B cell (primary cell): ENCODE data around the gene GPX3.

ENCODE experiments used
- EZH2 ChIP-seq: IDR thresholded peaks from 2 replicates; pipeline ENCODE4 v1.6.1; 2012; ENCODE audit warnings: borderline replicate concordance, low read depth, mild to moderate bottlenecking, moderate library complexity, low read length; ENCODE audit not compliant: insufficient read depth, poor library complexity, severe bottlenecking
- TF ChIP-seq, protein P1 (sequence below): fragments of 200-600 bp; IDR thresholded peaks from one replicate; pipeline ENCODE4 v1.8.0; 2022; ENCODE audit warnings: antibody characterized with exemption, mild to moderate bottlenecking

DNA sequence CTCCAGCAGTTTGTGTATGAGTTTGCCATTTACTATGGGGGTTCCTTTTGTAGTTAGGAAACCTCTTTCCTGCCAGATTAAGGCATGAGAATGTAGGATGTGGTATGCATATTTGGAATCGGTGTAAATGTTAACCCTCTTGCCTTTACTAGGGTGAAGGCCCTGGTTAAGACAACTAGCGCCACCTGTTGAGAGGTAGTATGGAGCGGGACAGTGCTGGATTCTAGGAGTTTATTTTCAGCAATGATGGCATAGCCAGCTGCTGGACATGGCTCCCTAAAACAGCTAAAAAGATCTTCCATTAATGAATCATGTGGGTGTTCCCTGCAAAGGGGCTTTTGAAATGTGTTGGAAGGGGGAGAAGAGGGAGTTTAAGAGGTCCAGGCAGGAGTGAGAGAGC lies 30.7 kb upstream of the GPX3 start:
- TF ChIP-seq, protein P1, sequence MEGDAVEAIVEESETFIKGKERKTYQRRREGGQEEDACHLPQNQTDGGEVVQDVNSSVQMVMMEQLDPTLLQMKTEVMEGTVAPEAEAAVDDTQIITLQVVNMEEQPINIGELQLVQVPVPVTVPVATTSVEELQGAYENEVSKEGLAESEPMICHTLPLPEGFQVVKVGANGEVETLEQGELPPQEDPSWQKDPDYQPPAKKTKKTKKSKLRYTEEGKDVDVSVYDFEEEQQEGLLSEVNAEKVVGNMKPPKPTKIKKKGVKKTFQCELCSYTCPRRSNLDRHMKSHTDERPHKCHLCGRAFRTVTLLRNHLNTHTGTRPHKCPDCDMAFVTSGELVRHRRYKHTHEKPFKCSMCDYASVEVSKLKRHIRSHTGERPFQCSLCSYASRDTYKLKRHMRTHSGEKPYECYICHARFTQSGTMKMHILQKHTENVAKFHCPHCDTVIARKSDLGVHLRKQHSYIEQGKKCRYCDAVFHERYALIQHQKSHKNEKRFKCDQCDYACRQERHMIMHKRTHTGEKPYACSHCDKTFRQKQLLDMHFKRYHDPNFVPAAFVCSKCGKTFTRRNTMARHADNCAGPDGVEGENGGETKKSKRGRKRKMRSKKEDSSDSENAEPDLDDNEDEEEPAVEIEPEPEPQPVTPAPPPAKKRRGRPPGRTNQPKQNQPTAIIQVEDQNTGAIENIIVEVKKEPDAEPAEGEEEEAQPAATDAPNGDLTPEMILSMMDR, result no peak
- TF ChIP-seq EZH2, result no peak
